HG03196 (cell line): ENCODE results near the gene AFG3L2.

Experiments used
- ATAC-seq: cut with Tn5 transposase; IDR thresholded peaks from one replicate; pipeline ENCODE4 v1.9.1; 2021; ENCODE audit not compliant: unreplicated experiment

Gene AFG3L2

DNA sequence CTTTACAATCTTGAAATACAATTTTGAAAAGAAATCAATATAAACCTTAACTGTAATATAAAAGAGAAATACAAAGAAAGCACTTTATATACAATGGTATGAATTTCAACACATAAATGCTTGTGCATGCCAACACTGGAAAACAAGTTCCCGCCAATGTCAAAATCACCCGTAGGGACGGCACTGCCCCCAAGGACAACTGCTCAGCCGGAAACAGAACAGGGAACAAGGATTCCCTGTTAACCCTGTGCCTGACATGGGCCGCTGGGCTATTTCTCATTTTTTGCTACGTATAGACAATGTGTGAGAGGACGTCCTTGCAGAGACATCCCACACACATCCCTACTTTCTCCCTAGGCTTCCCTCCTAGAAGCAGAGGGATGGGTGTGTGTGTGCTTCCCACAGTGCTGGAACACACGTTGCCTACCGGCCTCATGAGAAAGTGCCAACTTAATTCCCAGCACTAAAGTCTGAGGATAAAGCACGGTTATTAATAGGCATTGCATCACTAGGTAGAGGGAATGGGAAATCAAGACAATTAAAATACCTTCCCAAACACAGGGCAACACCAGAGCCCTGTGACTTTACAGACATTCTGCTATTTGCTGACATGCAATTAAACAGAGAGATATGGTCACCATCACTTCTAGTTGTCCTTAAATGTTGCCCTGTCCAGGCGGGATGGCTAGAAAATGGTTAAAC, 14.4 kb downstream of the AFG3L2 start:
- no peak for ATAC-seq

DNA sequence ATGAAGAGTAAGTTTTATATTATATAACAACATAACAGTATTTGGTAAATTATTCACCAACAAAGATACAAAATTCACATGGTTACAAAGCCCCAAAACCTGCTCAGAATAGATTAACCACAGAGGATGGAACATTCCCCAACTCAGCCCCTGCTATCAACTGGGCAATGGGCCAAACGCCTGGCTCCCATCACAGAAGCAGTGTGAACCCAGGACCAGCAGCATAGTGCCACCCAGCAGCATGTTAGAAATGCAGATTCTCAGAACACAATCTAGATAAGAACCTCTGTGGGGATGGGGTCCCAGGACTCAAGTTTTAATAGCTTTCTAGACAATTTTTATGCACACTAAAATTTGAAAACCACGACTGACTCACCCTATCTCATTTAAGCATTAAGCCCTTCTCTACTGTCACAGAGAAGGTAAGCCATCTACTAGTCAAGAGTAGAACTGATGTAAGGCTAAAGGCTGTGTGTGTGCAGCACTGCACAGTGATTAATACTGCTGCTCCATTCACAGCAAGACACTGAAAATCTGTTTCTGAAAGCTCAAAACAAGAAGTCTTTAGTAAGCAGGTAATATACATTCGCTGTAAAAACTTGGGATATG, 15.2 kb downstream of the AFG3L2 start:
- ATAC-seq = no peak

DNA sequence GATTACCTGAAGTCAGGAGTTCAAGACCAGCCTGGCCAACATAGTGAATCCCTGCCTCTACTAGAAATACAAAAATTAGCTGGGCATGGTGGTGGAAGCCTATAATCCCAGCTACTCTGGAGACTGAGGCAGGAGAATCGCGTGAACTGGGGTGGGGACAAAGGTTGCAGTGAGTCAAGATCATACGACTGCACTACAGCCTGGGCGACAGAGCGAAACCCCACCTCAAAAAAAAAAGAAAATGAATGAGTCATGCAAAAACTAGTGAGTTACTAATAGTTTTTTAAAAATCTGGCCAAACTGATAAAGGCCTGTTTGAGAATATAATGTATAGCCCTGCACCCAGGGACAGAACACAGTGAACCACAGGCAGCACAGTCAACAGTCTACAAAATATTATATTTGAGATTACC, 17.5 kb downstream of the AFG3L2 start:
- no peak for ATAC-seq

DNA sequence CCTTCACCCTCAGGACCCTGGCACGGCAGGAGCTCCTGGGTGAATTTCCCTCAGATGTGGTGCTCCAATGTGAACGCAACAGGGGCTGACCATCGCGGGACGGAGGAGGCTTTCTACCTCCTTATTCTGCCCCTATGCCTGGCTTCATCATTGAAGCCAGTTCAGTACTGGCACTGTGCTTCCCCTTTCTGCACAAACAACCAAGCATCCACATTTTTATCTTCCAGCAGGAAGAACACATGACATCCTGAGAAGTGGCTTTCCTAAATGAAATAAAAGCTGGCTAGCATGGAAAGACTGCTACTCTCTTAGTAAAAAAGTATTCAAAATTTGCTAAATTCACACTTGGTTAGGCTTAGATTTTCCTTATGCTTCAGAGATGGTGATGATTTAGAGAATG, 24.8 kb downstream of the AFG3L2 start:
- no peak for ATAC-seq

DNA sequence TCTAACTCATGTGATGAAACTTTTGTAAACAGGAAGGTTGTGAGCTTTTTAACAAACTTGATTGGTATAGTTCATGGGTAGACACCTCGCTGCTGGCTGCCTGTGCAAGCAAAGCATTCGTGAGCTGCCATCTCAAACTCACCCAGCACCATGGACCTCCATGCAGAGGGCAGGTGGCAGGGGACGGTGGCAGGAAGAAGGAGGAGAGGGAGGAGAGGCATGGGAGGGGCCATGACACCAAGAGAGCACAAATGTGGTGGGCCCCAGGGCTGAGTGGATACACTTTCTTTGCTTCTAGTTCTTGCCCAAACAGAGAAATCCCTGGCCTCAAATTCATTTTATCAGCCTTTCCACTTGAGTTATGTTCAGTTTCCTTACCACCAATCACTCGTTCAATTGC, 29.1 kb downstream of the AFG3L2 start:
- ATAC-seq = no peak

DNA sequence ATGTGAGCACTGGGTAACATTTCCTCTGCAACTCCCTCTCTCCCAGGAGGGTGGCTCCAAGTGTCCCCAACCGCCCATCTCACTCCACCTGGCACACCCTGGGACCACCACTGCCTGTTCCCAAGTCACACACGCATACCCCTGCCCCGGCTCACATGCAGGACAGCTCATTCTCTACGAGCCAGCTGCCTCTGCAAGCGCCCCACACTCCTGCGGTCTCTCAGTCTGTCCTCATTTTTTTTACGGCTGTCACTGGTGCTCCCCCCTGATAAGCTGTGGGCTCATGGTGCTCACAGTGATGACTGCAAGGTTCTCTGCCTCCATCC, 30.8 kb downstream of the AFG3L2 start:
- ATAC-seq = no peak

DNA sequence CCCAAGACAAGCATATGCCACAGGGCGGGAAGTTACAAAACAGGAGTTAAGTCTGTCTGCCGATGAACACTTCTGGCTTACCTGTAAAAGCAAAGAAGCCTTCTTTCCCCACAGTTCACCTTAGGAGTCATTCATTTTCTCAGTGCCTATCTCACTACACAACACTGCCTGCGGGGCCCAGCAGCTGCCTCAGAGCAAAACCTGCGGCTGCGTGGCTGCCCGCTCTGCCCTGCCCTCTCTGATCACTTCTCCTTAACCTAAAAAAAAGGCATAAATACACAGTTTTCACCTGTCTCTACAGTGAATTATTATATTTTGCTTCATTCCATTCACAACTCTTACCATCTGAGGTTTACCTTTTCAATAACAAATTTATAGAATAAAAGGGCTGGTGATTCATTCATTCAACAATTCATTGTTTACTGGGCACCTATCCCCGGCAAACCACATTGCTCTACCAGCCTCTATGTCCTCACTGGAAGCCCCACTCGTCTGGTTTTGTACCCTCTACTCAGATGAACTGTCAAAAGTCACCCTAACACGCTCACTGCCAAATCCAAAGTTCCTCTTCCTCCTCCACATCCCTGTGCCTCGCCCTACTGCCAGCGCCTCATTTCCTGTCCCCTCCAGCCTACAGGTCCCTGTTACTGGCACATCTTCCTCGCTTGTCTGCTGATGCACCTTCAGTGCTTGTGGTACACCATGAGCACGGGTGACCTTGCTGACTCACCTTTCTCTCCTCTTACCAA, 31.4 kb downstream of the AFG3L2 start:
- ATAC-seq = no peak

DNA sequence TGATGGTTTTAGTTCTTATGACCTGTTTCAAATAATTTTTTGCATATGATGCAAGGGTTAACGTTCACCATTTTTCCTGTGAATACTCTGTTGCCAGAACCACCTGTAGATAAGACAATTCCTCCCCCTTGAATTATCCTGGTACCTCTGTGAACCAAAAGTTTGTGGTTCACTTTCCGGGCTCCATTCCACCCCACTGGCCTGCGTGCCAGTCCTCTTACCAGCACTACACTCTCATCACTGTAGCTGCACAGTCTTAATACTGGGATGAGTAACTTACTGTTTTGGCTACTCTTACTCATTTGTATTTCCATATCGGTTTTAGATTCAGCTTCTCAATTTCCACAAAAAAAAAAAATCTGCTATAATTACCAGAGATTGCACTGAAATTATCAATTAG, 34.4 kb downstream of the AFG3L2 start:
- ATAC-seq = no peak

DNA sequence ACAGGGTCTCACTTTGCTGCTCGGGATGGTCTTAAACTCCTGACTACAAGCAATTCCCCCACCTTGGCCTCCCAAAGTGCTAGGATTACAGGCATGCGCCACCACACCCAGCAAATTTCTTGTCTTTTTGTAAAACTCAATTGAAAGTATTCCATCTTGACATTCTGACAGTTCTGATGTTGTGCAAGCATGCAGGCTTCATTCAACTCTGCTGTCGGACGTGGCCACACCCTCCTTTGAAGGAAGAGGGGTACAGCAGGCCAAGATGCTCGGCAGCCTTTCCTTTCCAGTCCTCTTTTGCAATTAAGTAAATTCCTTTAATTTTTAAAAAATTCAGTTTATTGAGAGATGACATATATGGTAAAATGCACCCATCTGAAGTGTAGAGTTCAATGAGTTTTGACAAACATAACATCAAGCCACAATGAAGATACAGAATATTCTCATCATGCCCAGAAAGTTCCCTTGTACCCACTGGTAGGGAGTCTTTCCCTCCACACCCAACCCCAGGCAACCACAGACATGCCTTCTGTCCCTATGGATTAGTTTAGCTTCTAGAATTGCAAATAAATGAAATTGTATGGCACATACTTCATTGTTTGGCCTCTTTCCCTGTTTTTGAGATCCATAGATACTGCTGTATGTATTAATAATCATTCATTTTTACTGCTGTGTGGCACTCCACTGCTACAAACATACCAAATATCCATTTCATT, 35.9 kb downstream of the AFG3L2 start:
- ATAC-seq = no peak

DNA sequence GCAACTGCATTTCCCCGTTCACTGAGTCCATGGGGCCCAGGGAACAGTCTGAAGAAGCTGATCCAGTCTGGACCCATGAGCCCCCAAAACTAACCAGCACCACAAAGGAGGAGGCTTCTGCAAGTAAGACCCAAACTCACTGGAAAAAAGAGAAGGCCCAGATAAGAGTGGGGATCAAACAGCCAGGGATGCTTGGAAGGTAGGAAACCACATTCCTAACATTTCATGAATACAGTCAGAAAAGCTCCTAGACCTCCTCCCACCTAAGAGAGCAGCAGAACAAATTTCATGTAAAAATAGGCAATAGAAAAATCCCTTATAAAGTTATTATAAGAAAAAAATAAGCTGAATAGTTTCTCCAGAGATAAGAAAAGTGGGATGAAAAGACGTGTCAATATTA, 38.6 kb downstream of the AFG3L2 start:
- ATAC-seq = no peak

DNA sequence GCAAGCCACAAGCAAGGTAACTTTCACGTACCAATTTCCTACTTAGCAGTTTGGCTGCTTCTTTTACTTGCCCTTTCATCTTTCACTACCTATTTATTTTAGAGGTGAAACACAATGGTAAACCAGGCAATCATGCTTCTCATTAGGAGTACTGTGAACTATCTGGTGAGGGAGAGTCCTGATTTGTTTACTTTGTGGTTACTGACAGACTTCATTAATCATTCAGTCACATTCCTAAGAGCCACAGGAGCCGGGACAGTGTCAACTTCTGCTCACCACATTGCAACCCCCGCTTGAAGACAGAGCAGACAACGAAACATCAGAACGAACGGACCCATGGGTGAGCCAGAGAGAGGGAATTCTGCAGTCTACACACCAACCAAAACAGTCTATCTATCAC, 40.1 kb downstream of the AFG3L2 start:
- no peak for ATAC-seq

DNA sequence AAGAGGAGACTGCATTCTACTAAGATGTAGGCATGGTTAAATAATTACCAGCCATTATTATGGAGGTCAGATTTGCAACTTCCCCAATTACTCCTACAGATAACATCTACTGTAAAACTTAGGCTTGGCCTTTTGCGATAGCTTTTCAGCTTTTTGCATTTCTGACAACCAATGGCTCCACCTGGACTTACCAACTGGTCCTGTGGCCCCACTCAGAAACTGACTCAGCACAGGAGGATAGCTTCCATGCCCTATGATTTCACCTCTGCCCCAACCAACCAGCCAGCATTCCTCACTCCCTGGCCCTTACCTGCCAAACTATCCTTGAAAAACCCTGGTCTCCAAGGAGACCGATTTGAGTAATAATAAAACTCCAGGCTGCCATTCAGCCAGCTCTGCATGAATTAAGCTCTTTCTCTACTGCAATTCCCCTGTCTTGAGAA, 40.8 kb downstream of the AFG3L2 start:
- no peak for ATAC-seq

DNA sequence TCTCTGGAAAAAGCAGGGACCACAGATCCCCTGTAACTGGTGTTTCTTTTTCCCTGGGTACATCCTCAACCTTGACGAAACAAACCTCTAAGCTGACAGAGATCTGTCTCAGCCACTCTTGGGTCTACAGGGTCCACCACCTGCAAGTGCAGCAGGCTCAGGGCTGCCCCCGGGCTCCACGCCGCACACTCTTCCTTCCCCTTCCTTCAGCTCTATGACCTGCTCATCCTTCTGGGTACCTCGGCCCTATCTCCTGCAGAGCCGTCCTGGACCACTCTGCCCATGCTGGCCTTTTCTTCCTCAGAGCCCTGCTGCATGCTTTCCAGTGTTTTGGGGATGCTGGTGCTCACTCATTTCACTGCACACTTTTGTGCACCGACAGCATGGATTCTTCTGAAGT, 41.5 kb downstream of the AFG3L2 start:
- no peak for ATAC-seq

DNA sequence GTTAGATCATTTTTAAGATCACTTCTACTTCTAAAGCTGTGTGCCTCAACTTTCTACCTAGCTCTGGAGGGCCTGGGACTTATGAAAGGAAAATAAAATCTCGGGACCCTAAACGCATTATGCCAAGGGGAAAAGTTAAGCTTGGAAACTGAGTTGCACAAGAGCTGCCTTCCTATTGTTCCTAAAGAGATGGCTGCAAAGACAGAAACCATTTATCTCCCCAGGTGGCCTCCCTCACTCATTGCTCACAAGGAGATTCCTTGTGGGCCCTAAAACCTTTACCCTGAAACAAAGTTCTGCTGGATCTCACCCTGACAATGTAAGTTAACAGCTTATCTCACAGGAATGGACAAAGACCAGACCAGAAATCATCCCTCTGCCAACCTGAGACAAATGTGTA, 42.2 kb downstream of the AFG3L2 start:
- no peak for ATAC-seq

DNA sequence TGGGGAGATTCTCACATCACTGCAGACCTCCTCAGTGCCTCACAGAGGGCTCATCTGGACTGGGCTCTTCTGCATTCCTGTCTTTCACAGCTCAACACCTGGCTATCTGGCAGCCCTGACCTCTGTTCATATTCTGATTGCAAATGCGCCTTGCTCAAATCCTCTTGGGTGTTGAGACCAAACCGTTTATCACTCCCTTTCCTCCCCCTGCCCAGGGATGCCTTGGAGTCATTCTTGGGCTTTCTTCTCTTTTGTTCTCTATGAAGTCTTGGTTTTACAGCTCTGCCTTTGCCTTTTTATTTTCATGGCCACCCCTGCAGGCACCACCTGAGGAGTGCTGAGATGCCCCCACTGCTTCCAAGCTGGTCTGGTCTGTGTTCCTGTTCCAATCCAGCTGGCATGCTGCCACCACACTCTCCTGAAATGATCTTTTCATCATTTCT, 42.6 kb downstream of the AFG3L2 start:
- no peak for ATAC-seq

DNA sequence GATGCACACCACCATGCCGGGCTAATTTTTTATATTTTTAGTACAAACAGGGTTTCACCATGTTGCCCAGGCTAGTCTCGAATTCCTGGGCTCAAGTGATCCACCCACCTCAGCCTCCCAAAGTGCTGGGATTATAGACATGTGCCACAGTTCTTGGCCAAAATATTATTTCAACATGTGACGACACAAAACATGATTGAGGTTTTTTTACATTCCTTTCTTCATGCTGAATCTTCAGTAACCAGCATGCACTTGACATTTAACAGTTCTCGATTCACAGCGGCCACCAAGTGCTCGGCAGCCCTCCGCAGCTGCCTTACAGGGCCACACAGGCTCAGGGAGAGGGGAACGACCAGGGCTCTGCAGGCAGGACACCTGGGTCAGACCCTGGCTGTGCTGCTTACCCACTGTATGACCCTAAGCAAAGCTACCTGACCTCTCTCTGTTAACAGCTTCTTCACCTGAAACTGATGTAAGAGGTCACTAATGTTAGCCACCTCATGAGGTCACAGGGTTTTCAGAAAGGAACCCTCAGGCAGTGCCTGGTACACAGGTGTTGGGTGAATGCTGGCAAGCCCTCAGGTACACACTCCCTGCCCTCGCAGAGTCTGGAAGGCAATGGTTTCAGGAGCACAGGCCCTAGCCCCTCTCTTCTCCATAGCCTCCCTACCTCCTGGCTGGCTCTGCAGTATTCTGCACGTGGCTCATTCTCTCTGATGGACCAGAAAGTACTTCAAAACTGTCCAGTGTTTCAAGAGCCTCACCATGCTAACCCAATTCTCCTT, 43.3 kb downstream of the AFG3L2 start:
- no peak for ATAC-seq

DNA sequence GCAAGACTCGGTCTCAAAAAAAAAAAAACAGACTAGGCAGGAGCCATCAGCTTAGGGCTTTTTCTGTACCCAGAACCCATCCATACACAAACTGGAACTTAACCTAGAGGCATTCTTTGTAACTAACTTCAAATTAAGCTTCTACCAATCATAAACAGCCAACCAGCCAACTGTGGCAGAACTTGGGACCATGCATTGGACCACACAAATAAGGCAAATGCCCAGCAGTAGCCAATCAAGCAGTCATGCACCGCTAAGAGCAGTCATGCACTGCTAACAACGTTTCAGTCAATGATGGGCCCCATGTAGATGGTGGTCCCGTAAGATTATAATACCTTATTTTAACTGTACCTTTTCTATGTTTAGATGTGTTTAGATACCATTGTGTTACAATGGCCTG, 46.3 kb downstream of the AFG3L2 start:
- no peak for ATAC-seq

DNA sequence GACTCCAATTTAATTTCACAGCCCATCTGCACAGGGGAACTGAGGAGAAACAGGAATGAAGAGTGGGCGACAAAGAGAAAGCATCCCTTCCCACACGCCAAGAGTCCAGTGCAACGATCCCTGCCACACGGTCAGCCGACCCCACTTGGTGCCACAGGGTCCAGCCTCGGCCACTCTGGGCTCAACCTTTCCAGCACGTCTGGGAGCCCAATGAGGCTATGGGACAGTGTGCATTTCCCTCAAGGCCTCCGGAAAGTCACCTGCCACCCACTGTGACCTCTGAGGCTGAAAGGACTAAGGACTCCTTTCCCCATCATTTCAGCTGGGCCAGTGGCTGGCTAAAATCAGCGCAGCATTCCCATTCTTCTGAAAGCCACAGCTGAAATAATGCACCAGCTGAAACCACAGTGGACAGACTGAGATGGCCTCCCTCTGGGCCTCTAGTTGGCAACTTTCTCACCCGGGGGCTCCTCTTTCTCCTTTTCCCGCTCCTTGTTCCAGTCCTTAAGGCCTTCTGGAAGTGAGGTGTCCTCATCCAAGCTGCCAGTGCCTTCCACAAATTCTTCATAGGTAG, 47.8 kb downstream of the AFG3L2 start:
- ATAC-seq = no peak

DNA sequence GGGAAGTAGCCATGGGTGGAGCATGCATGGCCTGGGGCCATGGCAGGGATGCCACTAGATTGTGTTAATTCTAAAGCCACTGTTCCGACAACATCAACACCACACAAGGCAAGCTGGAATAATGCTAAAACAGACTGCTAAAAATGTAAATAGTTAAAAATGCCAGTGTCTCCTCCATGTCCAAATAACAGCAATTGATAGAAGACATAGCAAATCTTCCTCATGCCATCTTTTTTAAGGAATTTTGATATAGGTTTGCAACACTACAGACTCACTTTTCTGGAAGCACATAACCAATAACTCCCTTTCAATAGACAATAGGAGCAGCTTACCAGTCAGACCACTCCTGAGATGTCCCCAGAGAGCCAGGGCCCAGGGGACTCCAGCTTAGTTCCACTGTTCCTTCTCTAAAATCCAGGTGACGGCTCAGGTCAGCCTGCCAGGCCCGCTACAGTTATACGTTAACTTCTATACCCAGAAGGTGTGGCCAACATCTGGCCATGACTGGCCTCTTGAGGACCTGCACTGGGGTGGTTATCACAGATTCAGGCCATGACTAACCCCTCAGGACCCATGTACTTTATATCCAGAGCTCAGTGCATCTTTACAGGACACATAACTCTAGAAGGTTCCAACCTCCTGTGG, 48.7 kb downstream of the AFG3L2 start:
- no peak for ATAC-seq

DNA sequence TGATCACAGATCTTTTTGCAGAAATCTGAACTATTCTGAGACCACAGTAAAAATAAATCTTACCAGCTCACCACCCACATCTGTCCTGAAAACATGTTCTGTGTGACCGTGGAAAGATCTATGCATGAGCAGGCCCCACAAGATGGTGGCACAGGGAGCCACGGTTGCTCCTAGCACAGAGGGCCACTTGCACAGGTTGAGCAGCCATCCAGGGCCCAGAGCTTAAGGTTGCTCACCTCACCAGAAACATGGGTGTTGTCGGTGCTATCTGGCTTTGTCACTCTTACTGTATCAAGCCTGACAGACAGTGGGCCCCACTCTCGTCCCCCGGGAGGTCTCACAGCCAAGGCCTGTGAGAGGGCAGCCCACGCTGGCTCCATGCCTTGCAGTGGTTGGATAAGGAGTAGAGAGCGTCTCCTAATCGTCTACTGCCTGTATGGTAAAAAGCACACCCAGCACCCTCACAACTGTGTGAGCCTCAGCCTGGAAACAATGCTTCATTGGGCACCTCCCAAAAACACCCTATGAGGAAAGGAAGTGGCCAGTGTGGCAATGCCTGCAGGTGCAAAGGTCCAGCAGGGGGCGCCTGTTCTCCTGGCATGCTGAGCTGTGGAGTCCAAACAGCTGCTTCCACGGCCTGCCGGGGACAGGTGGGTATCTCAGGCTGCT, 49.4 kb downstream of the AFG3L2 start:
- ATAC-seq = no peak
